Astrocyte of the cerebellum (primary cell): ENCODE measurements around the gene PDXK.
"Not testable (repeated sequence)": the region's sequence is repeated elsewhere in the genome, so short reads cannot be mapped to it uniquely, and the experiment has no call there.

Source experiments
- DNase-seq: peaks from one replicate; pipeline ENCODE4 v3.0.0-alpha.2; 2011; ENCODE audit warnings: low read depth
- H3K4me3 ChIP-seq: 2 replicates; pipeline ENCODE4 v1.5.1; 2011; ENCODE audit warnings: mild to moderate bottlenecking, low read depth, low read length, moderate library complexity
- in situ Hi-C: cut with HindIII; loops from 2 replicates; pipeline ENCODE4 v1.10.0; 2017; ENCODE audit warnings: low sequenced_read_pairs
- TF ChIP-seq, protein P1 (sequence below): IDR thresholded peaks from 2 replicates; pipeline ENCODE4 v1.5.1; 2012; ENCODE audit warnings: low read length, low read depth, moderate library complexity, mild to moderate bottlenecking; ENCODE audit errors: missing control alignments

PDXK gene

DNA sequence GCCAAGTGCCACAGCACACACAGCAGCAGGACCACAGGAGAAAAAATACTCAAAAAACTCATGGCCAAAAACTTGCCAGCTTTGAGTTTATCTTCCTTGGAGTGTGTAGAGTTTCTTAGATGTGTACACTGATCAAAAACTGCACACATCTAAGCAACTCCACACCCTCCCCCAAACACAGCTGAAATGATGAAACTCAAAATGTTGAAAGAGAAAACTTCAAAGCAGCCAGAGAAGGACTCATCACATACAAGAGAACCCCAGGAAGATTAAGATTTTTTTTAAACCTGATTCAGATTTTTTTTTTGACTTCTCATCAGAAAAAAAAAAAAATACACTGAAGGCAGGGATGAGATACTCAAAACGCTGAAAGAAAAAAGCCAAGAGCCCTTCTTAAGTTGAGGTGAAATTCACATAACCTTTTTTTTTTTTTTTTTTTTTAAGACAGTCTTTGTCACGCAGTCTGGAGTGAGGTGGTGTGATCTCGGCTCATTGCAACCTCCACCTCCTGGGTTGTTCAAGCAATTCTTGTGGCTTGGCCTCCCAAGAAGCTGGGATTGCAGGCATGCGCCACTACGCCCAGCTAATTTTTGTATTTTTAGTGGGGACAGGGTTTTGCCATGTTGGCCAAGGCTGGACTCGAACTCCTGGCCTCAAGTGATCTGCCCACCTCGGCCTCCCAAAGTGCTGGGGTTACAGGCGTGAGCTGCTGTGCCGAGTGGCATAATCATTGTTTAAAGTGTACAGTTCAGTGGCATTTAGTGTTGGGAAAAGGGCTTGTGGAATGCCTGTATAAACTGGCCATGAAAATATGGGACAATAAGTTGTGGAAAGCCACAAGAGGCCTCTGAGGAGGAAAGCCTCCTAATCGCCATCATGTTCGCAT, 20.9 kb upstream of the PDXK start:
- TF ChIP-seq, protein P1, sequence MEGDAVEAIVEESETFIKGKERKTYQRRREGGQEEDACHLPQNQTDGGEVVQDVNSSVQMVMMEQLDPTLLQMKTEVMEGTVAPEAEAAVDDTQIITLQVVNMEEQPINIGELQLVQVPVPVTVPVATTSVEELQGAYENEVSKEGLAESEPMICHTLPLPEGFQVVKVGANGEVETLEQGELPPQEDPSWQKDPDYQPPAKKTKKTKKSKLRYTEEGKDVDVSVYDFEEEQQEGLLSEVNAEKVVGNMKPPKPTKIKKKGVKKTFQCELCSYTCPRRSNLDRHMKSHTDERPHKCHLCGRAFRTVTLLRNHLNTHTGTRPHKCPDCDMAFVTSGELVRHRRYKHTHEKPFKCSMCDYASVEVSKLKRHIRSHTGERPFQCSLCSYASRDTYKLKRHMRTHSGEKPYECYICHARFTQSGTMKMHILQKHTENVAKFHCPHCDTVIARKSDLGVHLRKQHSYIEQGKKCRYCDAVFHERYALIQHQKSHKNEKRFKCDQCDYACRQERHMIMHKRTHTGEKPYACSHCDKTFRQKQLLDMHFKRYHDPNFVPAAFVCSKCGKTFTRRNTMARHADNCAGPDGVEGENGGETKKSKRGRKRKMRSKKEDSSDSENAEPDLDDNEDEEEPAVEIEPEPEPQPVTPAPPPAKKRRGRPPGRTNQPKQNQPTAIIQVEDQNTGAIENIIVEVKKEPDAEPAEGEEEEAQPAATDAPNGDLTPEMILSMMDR, result no peak
- no peak for DNase-seq
- H3K4me3 ChIP-seq, result no peak overlapping the region
- in situ Hi-C loops, result no loop called here

DNA sequence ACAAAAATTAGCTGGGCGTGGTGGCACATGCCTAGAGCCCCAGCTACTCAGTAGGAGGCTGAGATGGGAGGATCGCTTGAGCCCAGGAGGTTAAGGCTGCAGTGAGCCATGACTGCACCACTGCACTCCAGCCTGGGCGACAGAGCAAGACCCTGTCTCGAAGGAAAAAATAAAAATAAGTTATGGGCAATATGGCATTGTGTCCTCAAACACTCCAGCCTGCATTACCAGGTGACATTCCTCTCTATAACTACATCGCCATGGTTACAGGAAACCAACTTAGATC, 19.5 kb upstream of the PDXK start:
- in situ Hi-C loops, H3K4me3 ChIP-seq, DNase-seq: not testable (repeated sequence)

DNA sequence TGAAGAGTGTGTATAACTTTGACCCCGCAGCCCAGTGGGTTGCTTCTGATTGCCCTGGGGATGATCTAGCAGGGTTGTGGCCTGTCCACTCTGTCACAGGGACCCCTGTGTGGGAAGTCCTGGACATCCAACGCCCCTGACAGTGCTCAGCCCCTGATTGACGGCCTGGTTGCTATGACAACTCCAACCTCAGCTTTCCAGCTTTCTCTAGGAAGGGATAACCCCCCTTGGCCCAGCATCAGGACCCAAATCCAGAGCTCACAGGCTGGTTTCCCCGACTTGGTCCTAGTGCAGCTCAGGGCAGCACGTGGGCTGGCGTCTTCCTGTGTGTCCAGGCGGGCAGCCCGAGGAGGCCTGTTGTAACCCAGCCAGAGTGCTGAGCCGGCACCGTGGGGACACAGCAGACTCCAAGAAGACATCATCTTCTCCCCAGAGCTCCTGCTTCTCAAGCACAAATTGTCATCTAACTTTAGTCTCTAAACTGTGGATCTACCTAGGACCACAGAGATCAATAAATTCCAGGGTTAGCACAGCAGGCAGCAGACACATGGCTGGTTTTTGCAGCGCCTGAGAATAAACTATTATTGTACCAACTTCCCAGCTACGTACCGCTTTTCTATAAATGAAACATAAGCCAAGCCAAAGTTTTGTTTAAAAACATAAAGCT, 18.9 kb upstream of the PDXK start:
- TF ChIP-seq, protein P1, result no peak
- no peak overlapping the region for H3K4me3 ChIP-seq
- in situ Hi-C loops, result no loop called here
- DNase-seq, result no peak

DNA sequence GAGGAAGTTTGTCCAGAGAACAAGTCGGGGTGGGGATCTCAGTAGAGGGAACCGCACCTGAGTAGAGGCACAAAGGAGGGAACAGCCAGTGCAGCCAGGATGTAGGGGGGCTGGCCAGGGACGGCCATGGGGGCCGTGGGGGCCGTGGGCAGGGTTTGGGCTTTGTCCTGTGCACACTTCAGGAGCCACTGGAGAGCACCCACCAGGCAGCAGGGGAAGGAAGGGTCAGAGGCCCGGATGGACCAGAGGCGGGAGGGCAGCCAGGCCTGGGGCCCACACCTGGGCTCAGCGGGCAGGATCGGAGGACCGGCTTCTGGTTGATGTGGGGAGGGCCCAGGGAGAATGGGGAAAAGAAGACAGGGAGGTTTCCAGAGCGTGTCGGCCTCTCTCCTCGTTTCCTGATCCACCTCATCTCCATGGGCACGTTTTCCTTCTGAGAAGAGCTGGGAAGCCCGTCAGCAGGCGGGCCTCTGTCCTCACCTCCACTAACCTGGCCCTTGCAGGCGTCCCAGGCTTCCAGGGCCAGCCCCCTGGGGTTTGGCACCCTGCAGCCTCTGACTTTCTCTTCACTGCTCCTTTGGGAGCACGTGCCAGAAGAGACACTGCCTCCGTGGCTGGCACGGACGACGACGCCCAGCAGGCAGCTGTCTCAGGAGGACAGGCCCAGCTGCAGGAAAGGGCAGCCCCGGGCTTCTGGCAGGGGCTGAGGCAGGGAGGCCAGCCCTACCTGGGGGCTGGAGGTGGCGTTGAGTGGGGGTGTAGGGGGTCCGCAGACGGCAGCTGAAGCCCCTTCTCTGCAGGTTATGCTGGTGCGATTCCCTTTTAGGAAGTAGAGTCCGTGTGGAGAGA, 16.8 kb upstream of the PDXK start:
- H3K4me3 ChIP-seq, result no peak overlapping the region

DNA sequence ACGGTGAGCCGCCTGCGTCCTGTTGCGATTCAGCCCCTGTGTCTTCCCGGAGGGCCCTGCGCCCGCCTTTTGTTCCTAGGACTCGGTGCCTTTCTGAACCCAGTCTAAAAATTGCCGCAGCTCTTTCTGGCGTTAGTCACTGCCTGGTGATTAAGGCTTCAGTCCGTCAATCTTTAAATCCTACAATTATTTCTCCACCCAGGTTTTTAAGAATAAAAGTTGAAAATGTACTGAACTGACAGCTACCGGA, 16.2 kb upstream of the PDXK start:
- TF ChIP-seq, protein P1, result no peak
- H3K4me3 ChIP-seq, result no peak overlapping the region
- DNase-seq, result no peak
- in situ Hi-C loops, result no loop called here

More for the DNA sequence above, 16.8 kb upstream of the PDXK start:
- in situ Hi-C loops, result no loop called here
- TF ChIP-seq, protein P1, result no peak
- DNase-seq, result no peak

DNA sequence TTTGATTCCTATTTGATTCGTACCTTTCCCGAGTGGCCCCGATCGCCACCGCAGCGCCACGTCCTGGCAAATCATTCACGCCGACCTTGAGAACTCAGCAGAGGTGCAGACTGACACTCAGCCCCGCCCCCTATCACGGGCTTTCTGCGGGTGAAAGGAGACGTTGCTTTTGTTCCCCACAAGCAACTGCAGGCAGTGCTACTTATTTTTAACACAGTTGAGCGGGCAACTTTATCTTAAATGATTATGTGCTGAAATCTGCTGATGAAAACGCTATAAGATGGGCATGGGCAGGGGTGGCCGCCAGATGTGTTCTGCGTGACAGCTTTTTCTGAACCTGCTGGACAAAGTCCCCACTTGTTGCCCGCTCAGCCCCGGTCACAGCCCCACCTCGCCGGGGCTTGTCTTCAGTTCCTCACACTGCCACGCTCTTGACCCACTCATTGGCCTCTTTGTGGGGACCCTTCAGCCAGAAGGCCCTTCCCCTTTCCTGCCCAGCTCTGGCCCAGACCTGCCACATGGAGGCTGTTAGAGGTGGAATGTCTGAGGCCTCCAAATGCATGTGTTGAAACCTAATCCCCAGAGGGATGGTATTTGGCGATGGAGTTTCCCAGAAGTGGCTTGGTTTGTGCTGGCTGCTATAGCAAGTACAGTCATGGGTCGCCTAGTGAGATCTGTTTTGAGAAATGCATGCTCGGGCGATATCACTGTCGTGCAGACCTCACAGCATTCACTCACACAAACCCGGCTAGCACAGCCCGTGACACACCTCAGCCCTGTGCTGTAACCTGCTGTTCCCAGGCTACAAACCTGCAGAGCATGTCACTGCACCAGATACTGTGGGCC, 15.7 kb upstream of the PDXK start:
- in situ Hi-C loops, result no loop called here
- TF ChIP-seq, protein P1, result no peak
- DNase-seq, result no peak
- H3K4me3 ChIP-seq, result no peak overlapping the region
